Transverse colon (tissue), 4 donors: Measurements from ENCODE around the gene GSG1L2.

ENCODE experiments used
- EP300 ChIP-seq: sonication (generic); formaldehyde crosslinking; IDR thresholded peaks from one replicate; pipeline ENCODE4 v1.6.1; 2017; ENCODE audit warnings: antibody characterized with exemption, low read depth
- POLR2A ChIP-seq: fragments of 450-650 bp; IDR thresholded peaks from one replicate; pipeline ENCODE4 v1.6.1; 2016; ENCODE audit warnings: antibody characterized with exemption, mild to moderate bottlenecking, moderate library complexity
- POLR2AphosphoS5 ChIP-seq, 3 donors: sonication (generic); formaldehyde crosslinking; IDR thresholded peaks; one replicate each; pipeline ENCODE4 v1.6.1; 2016; ENCODE audit warnings: antibody characterized with exemption in 3 of 3
- TF ChIP-seq, protein P1 (sequence below), 5 experiments: fragments of 200-600 bp in 3 of 5; fragments of 450-650 bp in 2 of 5; sonication (generic) in 3 of 5; IDR thresholded peaks; 1 replicate in 2 of 5; 2 replicates in 3 of 5; pipeline ENCODE4 v1.5.1; 2016 to 2017; ENCODE audit warnings: antibody characterized with exemption in 5 of 5, inconsistent platforms in 3 of 5, mild to moderate bottlenecking in 2 of 5, moderate library complexity in 1 of 5

DNA sequence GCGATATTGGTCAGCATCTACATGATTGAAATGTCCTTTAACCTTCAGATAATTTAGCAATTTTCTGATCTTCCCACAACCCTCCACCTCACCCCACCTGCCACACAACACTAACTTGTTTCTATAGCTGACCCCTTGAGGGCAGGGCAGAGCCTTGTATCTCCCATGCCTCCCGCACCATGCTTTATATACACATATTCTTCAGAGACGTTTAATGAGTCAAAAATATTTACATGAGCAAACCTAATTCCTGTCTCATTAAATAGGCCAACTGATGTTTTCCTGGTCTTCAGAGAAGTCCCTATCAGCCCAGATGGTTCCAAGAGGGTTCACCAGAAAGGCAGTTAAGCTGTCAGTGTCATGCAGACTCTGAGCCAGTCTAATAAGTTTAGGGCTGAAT lies 23.9 kb downstream of the GSG1L2 start:
- TF ChIP-seq, protein P1, sequence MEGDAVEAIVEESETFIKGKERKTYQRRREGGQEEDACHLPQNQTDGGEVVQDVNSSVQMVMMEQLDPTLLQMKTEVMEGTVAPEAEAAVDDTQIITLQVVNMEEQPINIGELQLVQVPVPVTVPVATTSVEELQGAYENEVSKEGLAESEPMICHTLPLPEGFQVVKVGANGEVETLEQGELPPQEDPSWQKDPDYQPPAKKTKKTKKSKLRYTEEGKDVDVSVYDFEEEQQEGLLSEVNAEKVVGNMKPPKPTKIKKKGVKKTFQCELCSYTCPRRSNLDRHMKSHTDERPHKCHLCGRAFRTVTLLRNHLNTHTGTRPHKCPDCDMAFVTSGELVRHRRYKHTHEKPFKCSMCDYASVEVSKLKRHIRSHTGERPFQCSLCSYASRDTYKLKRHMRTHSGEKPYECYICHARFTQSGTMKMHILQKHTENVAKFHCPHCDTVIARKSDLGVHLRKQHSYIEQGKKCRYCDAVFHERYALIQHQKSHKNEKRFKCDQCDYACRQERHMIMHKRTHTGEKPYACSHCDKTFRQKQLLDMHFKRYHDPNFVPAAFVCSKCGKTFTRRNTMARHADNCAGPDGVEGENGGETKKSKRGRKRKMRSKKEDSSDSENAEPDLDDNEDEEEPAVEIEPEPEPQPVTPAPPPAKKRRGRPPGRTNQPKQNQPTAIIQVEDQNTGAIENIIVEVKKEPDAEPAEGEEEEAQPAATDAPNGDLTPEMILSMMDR (IDR thresholded peaks at IDR 0.05): no peak
- TF ChIP-seq POLR2AphosphoS5 (IDR thresholded peaks at IDR 0.05) (no peak), POLR2A (no peak), EP300 (no peak)
